GM19193 (cell line): Measurements from ENCODE around the gene HIBADH.

Source experiments
- POLR2A ChIP-seq: IDR thresholded peaks from 4 replicates; pipeline ENCODE4 v1.6.1; 2011; ENCODE audit not compliant: insufficient read depth, insufficient read length; ENCODE audit errors: extremely low read depth

The HIBADH gene

GRCh38 chr7:27567266-27567665 is 95.4 kb downstream of the HIBADH start:
- no peak for TF ChIP-seq POLR2A

GRCh38 chr7:27564881-27565482 is 97.7 kb downstream of the HIBADH start:
- no peak for TF ChIP-seq POLR2A

- TF ChIP-seq POLR2A: no peak
Observed at GRCh38 chr7:27560706-27561235, 101.9 kb downstream of the HIBADH start.

GRCh38 chr7:27555670-27556069 is 107.0 kb downstream of the HIBADH start:
- no peak for TF ChIP-seq POLR2A

GRCh38 chr7:27554826-27555225 is 107.9 kb downstream of the HIBADH start:
- no peak for TF ChIP-seq POLR2A

GRCh38 chr7:27553273-27553672 is 109.4 kb downstream of the HIBADH start:
- no peak for TF ChIP-seq POLR2A

GRCh38 chr7:27551803-27552400 is 110.8 kb downstream of the HIBADH start:
- TF ChIP-seq POLR2A: no peak

- TF ChIP-seq POLR2A: no peak
Observed at GRCh38 chr7:27549606-27550005, 113.1 kb downstream of the HIBADH start.

- TF ChIP-seq POLR2A: no peak
Observed at GRCh38 chr7:27548304-27548703, 114.4 kb downstream of the HIBADH start.

- no peak for TF ChIP-seq POLR2A
Observed at GRCh38 chr7:27547401-27547800, 115.3 kb downstream of the HIBADH start.

- TF ChIP-seq POLR2A: no peak
Observed at GRCh38 chr7:27546610-27547009, 116.1 kb downstream of the HIBADH start.

- no peak for TF ChIP-seq POLR2A
Observed at GRCh38 chr7:27535795-27536194, 126.9 kb downstream of the HIBADH start.

GRCh38 chr7:27533652-27534081 is 129.0 kb downstream of the HIBADH start:
- TF ChIP-seq POLR2A: no peak

GRCh38 chr7:27532314-27532713 is 130.4 kb downstream of the HIBADH start:
- TF ChIP-seq POLR2A: no peak

- TF ChIP-seq POLR2A: no peak
Observed at GRCh38 chr7:27527348-27527714, 135.4 kb downstream of the HIBADH start.

GRCh38 chr7:27526611-27527347 is 135.9 kb downstream of the HIBADH start:
- TF ChIP-seq POLR2A: no peak

- TF ChIP-seq POLR2A: no peak
Observed at GRCh38 chr7:27526131-27526530, 136.6 kb downstream of the HIBADH start.

- TF ChIP-seq POLR2A: no peak
Observed at GRCh38 chr7:27523321-27523720, 139.4 kb downstream of the HIBADH start.
